ENCODE results near the gene RIMS3.

RIMS3 gene

GRCh38 chr1:40665335-40666171 is at the start of gene RIMS3:
Gene RIMS3 (minus strand): TSS chr1:40665682. CDS start chr1:40641925, 23,757 bp downstream.
- no peaks in the 10 kb centered on the region for H3K36me3 ChIP-seq (ENCODE audit: control insufficient read depth, insufficient read depth, low read length)
- no peaks in the 10 kb centered on the region for H3K27me3 ChIP-seq (ENCODE audit: control insufficient read depth, insufficient read depth, low read length)
- peaks cover 20% of the 10 kb centered on the region for H3K4me1 ChIP-seq (ENCODE audit: control insufficient read depth, insufficient read depth, low read length)
- peak within 1 kb of the TSS; percentile 72 for H3K9ac ChIP-seq (ENCODE audit: low read depth, low read length)
- H3K4me3 ChIP-seq (ENCODE audit: low read depth, low read length): peak within 1 kb of the TSS; percentile 95
- no peaks in the 10 kb centered on the region for H3K9me3 ChIP-seq (ENCODE audit: control insufficient read depth, insufficient read depth, low read length)
- no peak within 1 kb of the TSS for H3K27ac ChIP-seq (ENCODE audit: low read depth, low read length)

DNA sequence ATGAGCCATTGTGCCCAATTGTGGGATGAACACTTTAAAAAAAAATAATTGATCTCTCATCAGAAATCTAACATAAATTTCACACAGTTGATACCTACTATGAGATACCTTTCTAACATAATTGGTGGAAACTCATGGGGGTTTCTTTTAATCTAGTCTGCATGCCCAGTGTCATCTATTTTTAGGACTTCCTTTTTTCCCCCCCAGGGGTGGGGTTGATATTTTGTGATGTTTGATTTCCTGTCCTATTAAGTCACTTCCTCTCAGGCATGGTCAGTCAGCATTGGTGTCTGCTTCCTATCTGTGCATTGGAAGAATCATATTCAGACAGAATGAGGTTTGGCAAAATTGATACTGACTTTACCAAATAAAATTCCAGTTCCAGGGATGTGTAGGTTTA is 47.5 kb upstream of the RIMS3 start:
- H3K9ac ChIP-seq (ENCODE audit: low read depth, low read length): no peak overlapping the region
- peaks cover 7% of the 10 kb centered on the region for H3K36me3 ChIP-seq (ENCODE audit: control insufficient read depth, insufficient read depth, low read length)
- no peak overlapping the region for H3K27ac ChIP-seq (ENCODE audit: low read depth, low read length)
- no peaks in the 10 kb centered on the region for H3K9me3 ChIP-seq (ENCODE audit: control insufficient read depth, insufficient read depth, low read length)
- H3K4me3 ChIP-seq (ENCODE audit: low read depth, low read length): no peak overlapping the region
- peaks cover 24% of the 10 kb centered on the region for H3K4me1 ChIP-seq (ENCODE audit: control insufficient read depth, insufficient read depth, low read length)
- H3K27me3 ChIP-seq (ENCODE audit: control insufficient read depth, insufficient read depth, low read length): no peaks in the 10 kb centered on the region

DNA sequence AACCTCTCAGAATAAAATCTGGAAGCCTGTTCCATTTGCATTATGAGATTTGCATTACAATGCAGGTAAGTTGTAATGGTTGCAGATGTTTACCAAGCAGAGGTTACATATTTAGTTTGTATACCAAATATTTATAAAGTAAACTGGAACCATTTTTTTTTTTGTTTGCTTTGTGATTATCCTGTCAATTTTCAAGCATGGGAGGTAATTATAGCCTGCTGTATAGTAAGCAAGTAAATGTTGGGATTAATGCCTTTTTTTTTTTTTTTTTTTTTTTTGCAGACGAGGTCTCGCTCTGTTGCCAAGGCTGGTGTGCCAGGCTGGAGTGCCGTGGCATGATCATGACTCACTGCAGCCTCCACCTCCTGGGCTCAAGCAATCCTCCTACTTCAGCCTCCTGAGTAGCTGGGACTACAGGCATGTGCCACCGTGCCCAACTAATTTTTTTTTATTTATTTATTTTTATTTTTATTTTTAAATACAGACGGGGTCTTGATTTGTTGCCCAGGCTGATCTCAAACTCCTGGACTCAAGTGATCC is 47.0 kb upstream of the RIMS3 start:
- Histone ChIP-seq H3K4me1 (ENCODE audit: control insufficient read depth, insufficient read depth, low read length) (peaks cover 25% of the 10 kb centered on the region), H3K9ac (ENCODE audit: low read depth, low read length) (no peak overlapping the region), H3K27ac (ENCODE audit: low read depth, low read length) (peak overlapping the region; percentile 37), H3K4me3 (ENCODE audit: low read depth, low read length) (no peak overlapping the region), H3K36me3 (ENCODE audit: control insufficient read depth, insufficient read depth, low read length) (peaks cover 7% of the 10 kb centered on the region), H3K27me3 (ENCODE audit: control insufficient read depth, insufficient read depth, low read length) (no peaks in the 10 kb centered on the region), H3K9me3 (ENCODE audit: control insufficient read depth, insufficient read depth, low read length) (no peaks in the 10 kb centered on the region)

DNA sequence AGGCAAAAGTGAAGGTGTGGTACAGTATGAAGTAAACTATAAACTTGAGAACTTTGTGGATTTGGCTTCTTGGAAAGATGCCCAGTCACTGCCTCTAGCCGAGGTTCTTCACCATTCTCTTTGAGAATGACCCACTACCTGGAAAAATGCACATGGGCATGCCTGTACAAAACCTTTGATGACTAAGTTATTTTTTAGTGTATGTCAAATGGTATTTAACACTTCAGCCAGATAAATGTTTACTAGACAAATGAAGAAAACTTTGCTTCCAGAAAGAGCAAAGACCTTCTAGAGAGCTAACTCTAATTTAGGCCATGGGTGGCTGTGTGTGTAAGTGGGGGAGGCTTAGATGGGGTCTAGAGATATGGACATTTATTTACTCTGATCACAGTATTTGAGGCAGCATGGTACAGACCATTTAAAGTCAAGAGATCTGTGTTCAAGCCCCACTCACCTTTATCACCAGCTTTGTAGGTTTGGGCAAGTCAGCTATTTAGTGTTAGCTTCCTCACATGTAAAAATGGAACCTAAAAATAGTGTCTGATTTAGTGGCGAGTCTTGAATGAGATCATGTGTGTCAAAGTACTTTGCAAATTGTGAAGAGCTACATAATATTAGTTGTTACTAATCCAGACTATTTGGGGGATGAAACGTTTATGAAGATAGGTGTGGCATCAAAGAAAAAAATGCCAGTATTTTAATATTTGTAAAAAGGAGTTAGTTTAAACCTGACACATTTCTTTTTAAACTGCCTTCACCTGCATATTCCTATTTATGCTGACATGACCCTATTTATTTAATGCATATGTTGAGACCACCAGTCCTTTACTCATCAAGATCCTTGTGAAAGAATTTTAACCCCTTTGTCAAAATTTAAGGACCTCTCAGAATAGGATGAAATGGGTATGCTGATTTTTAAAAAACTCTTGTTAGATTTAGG is 46.3 kb upstream of the RIMS3 start:
- H3K27ac ChIP-seq (ENCODE audit: low read depth, low read length): peak overlapping the region; percentile 59
- no peaks in the 10 kb centered on the region for H3K27me3 ChIP-seq (ENCODE audit: control insufficient read depth, insufficient read depth, low read length)
- no peak overlapping the region; the same call in 1 of the 2 replicates for H3K9ac ChIP-seq (ENCODE audit: low read depth, low read length)
- peaks cover 7% of the 10 kb centered on the region for H3K36me3 ChIP-seq (ENCODE audit: control insufficient read depth, insufficient read depth, low read length)
- H3K4me1 ChIP-seq (ENCODE audit: control insufficient read depth, insufficient read depth, low read length): peaks cover 25% of the 10 kb centered on the region
- peak overlapping the region; percentile 85 for H3K4me3 ChIP-seq (ENCODE audit: low read depth, low read length)
- H3K9me3 ChIP-seq (ENCODE audit: control insufficient read depth, insufficient read depth, low read length): no peaks in the 10 kb centered on the region

- Histone ChIP-seq H3K36me3 (ENCODE audit: control insufficient read depth, insufficient read depth, low read length) (peaks cover 7% of the 10 kb centered on the region), H3K4me3 (ENCODE audit: low read depth, low read length) (peak overlapping the region; percentile 85), H3K9me3 (ENCODE audit: control insufficient read depth, insufficient read depth, low read length) (no peaks in the 10 kb centered on the region), H3K4me1 (ENCODE audit: control insufficient read depth, insufficient read depth, low read length) (peaks cover 25% of the 10 kb centered on the region), H3K27ac (ENCODE audit: low read depth, low read length) (peak overlapping the region; percentile 69), H3K27me3 (ENCODE audit: control insufficient read depth, insufficient read depth, low read length) (no peaks in the 10 kb centered on the region), H3K9ac (ENCODE audit: low read depth, low read length) (peak overlapping the region; percentile 94)
Measured at GRCh38 chr1:40710581-40711315, 45.3 kb upstream of the RIMS3 start.

DNA sequence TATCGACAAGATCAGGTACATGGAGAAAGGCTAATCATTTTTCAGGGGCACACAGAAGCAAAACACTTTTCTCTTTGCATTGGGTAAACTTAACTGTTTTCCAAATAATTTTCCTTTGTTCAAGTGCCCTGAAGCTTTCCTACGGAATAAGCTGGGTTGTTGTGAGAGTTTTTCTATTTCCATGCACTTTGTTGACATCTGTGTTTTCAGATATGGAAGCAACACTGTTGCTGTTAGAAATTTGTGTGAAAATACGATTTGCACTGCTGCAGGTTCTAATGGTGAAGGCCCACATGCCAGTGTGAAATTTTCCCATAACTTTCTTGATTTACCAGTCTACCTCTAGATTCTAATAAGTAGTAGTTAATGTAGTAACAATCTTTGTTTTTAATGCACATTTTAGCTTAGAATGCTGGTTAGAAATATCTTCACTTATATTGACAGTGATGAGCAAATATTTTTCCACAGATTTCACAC is 44.4 kb upstream of the RIMS3 start:
- Histone ChIP-seq H3K27me3 (ENCODE audit: control insufficient read depth, insufficient read depth, low read length) (no peaks in the 10 kb centered on the region), H3K9ac (ENCODE audit: low read depth, low read length) (peak overlapping the region; percentile 94), H3K4me3 (ENCODE audit: low read depth, low read length) (peak overlapping the region; percentile 85), H3K36me3 (ENCODE audit: control insufficient read depth, insufficient read depth, low read length) (peaks cover 7% of the 10 kb centered on the region), H3K4me1 (ENCODE audit: control insufficient read depth, insufficient read depth, low read length) (peaks cover 31% of the 10 kb centered on the region), H3K9me3 (ENCODE audit: control insufficient read depth, insufficient read depth, low read length) (no peaks in the 10 kb centered on the region), H3K27ac (ENCODE audit: low read depth, low read length) (peak overlapping the region; percentile 94)

DNA sequence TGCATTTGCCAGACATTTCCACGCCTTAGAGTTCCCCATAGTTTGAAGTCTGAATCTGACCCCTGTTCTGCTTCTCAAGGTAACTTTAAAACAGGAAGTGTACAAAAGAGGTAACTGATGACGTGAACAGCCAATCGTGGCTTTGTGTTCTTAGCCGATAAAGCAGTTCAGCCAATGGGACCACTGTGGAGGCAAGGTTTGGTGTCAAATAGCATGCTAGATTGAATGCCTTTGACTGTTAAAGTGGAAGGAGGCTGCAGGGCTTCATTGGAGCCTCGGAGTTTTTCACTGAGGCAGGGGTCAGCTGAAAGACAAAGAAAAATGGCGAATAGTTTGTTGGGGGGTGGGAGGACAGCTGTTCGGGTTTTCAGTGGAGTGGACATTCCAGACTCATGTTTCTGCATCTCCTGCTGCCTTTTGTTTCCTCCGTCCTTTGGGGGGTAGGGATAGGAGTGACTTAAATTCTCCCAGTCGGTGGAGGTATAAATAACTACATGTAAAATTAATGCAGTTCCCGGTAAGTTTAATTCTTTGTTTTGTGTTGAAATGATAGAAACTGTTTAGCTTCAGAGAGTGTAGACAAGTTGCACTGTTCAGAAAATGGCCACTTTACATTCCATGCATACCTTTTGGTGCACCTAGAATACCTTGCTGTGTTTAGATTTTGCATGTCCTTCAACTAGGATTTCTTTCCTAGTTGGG is 43.8 kb upstream of the RIMS3 start:
- peaks cover 33% of the 10 kb centered on the region for H3K4me1 ChIP-seq (ENCODE audit: control insufficient read depth, insufficient read depth, low read length)
- peak overlapping the region; percentile 94 for H3K9ac ChIP-seq (ENCODE audit: low read depth, low read length)
- H3K27ac ChIP-seq (ENCODE audit: low read depth, low read length): peak overlapping the region; percentile 94
- peaks cover 7% of the 10 kb centered on the region for H3K36me3 ChIP-seq (ENCODE audit: control insufficient read depth, insufficient read depth, low read length)
- no peaks in the 10 kb centered on the region for H3K9me3 ChIP-seq (ENCODE audit: control insufficient read depth, insufficient read depth, low read length)
- H3K27me3 ChIP-seq (ENCODE audit: control insufficient read depth, insufficient read depth, low read length): no peaks in the 10 kb centered on the region
- peak overlapping the region; percentile 85 for H3K4me3 ChIP-seq (ENCODE audit: low read depth, low read length)

DNA sequence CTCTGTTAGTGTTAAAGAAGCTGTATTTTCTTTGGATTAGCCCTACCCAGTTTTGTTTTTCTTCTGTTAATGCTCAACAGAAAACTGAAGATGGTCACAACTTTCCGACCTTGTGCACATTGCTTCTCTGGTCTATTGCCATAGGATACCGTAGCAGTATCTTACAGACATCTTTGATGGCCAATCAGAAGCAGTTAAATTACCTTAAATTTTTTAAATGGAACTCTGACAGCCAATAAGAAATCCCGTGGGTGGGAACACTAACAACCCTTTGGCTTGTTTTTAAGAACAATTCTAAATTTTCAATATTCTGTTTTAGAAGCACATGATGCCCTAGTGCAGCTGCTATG is 43.2 kb upstream of the RIMS3 start:
- peaks cover 4% of the 10 kb centered on the region for H3K36me3 ChIP-seq (ENCODE audit: control insufficient read depth, insufficient read depth, low read length)
- H3K4me1 ChIP-seq (ENCODE audit: control insufficient read depth, insufficient read depth, low read length): peaks cover 35% of the 10 kb centered on the region
- H3K9ac ChIP-seq (ENCODE audit: low read depth, low read length): peak overlapping the region; percentile 94
- H3K27me3 ChIP-seq (ENCODE audit: control insufficient read depth, insufficient read depth, low read length): no peaks in the 10 kb centered on the region
- H3K27ac ChIP-seq (ENCODE audit: low read depth, low read length): peak overlapping the region; percentile 94
- H3K4me3 ChIP-seq (ENCODE audit: low read depth, low read length): peak overlapping the region; percentile 85
- no peaks in the 10 kb centered on the region for H3K9me3 ChIP-seq (ENCODE audit: control insufficient read depth, insufficient read depth, low read length)

DNA sequence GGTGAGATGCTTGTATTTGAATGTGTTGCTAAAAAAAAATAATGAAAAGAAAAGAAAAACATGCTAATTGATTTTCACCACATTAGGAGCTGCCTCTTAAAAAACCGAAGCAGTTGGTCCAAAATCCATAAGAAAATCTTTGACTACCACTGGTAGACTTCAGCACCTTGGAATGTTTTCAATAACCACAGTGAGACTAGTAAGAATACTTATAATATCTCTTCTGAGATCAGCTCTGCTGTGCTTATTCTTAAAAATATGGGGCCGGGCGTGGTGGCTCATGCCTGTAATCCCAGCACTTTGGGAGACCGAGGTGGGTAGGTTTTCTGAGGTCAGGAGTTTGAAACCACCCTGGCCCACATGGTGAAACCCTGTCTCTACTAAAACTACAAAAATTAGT is 41.1 kb upstream of the RIMS3 start:
- Histone ChIP-seq H3K9ac (ENCODE audit: low read depth, low read length) (no peak overlapping the region), H3K36me3 (ENCODE audit: control insufficient read depth, insufficient read depth, low read length) (no peaks in the 10 kb centered on the region), H3K9me3 (ENCODE audit: control insufficient read depth, insufficient read depth, low read length) (no peaks in the 10 kb centered on the region), H3K4me3 (ENCODE audit: low read depth, low read length) (no peak overlapping the region), H3K4me1 (ENCODE audit: control insufficient read depth, insufficient read depth, low read length) (peaks cover 30% of the 10 kb centered on the region), H3K27me3 (ENCODE audit: control insufficient read depth, insufficient read depth, low read length) (no peaks in the 10 kb centered on the region), H3K27ac (ENCODE audit: low read depth, low read length) (no peak overlapping the region)
